ENCODE results near the gene TBC1D5. TPM values are rescaled to one million over a fixed set of nuclear protein-coding genes. Genes with fewer than 3 reads are reported as not detected.

TBC1D5 gene
- total and polyA plus RNA-seq, 2 of the 4 experiments (the other 2 are of a cell fraction): 16.4 to 57.0 TPM

GRCh38 chr3:17740721-17741141, 1.7 kb downstream of the TBC1D5 start:
- POLR2A ChIA-PET (ENCODE audit: unreplicated experiment): no interaction called here
- Histone ChIP-seq H3K4me1 (ENCODE audit: control insufficient read depth, insufficient read depth, low read length) (peaks cover 4% of the 10 kb centered on the region), H4K8ac (ENCODE audit: low read depth in 2 of 2, low read length in 2 of 2) (peak overlapping the region; percentile 19 to 30; a peak in 2 of 4 replicates), H3K27ac (ENCODE audit: insufficient read depth, low read length) (peak overlapping the region; percentile 60; the same call in 1 of the 2 replicates), H2BK15ac (ENCODE audit: low read depth, low read length) (no peak overlapping the region), H3K14ac (replicated peaks; ENCODE audit: low read depth, low read length) (0 out of 2 replicates have a peak overlapping the region, but pooled peaks have one; percentile 10), H3K4ac (ENCODE audit: low read depth, low read length) (peak overlapping the region; percentile 7; the same call in 1 of the 2 replicates), H3K79me1 (ENCODE audit: low read depth in 1 of 2, low read length in 2 of 2) (peaks cover 10 to 15% of the 10 kb centered on the region in 2 experiments), H2AFZ (replicated peaks; ENCODE audit: low read length, poor library complexity) (peak overlapping the region; percentile 2), H4K20me1 (ENCODE audit: insufficient read depth, low read length) (no peaks in the 10 kb centered on the region), H3K23ac (ENCODE audit: low read depth, low read length) (peak overlapping the region; percentile 31; the same call in 1 of the 2 replicates), H3K36me3 (ENCODE audit: control insufficient read depth, insufficient read depth, low read length) (no peaks in the 10 kb centered on the region), H2BK20ac (ENCODE audit: low read depth, low read length) (no peak overlapping the region), H2BK5ac (ENCODE audit: low read depth, low read length, poor library complexity, severe bottlenecking) (peak overlapping the region; percentile 2), H2AK9ac (replicated peaks; ENCODE audit: low read depth, low read length, poor library complexity) (no peak overlapping the region), H3K18ac (ENCODE audit: low read depth, low read length) (no peak overlapping the region), H4K5ac (ENCODE audit: low read depth, low read length) (no peak overlapping the region), H3K4me2 (ENCODE audit: low read depth, low read length) (peak overlapping the region; percentile 66), H3K56ac (ENCODE audit: extremely low read depth, insufficient read depth, low read length) (no peak overlapping the region), H4K91ac (ENCODE audit: insufficient read depth, low read depth, low read length) (no peak overlapping the region), H3K27me3 (ENCODE audit: control insufficient read depth, insufficient read depth, low read length) (no peaks in the 10 kb centered on the region), H3K9ac (ENCODE audit: low read depth, low read length) (peak overlapping the region; percentile 32), H2AK5ac (ENCODE audit: low read depth, low read length) (no peak overlapping the region), H3K9me3 (ENCODE audit: control insufficient read depth, insufficient read depth, low read length) (no peaks in the 10 kb centered on the region), H3K4me3 (ENCODE audit: insufficient read depth, low read depth, low read length) (peak overlapping the region; percentile 10; the same call in 1 of the 2 replicates), H3K9me1 (ENCODE audit: insufficient read depth, low read length) (no peaks in the 10 kb centered on the region), H2BK120ac (ENCODE audit: low read depth, low read length) (no peak overlapping the region)
- intact Hi-C loops (cut with micrococcal nuclease): loop anchor here (5.0 to 10.0 kb wide), 2 partner anchors 263 to 486 kb away; no protein-coding TSS in a partner anchor
- dilution Hi-C loops (cut with HindIII; ENCODE audit: low sequenced_read_pairs, unreplicated experiment): no loop called here
- 0% methylated on average over 1 of the region's 3 CpGs; no CpG with 5 or more reads in 1 of the 2 experiments for WGBS, 2 experiments (ENCODE audit: extremely low coverage in 2 of 2, insufficient read length in 1 of 2)
- CTCF ChIA-PET: interaction anchor here (0.6 kb wide), 1 partner anchor 365 kb away, joined by 4 read pairs; no protein-coding TSS in a partner anchor
- peak; percentile 83 for DNase-seq
- in situ Hi-C loops (cut with MboI; ENCODE audit: low sequenced_read_pairs): no loop called here
- no TSS peak for BruUV-seq (replicated peaks)
- peak; percentile 0; the same call in 1 of the 2 replicates for ATAC-seq (ENCODE audit: low read depth)
- no peak for TF ChIP-seq FOS (IDR thresholded peaks at IDR 0.05; ENCODE audit: low read depth, low read length)
- no peak for TF ChIP-seq CTCF (conservative IDR thresholded peaks at IDR 0.05; ENCODE audit: low read depth, low read length)
- TF ChIP-seq USF2 (IDR thresholded peaks at IDR 0.05; ENCODE audit: low read depth, low read length): no peak
- TF ChIP-seq BHLHE40 (IDR thresholded peaks at IDR 0.05; ENCODE audit: low read depth, low read length): no peak
- TF ChIP-seq RCOR1 (IDR thresholded peaks at IDR 0.05; ENCODE audit: insufficient replicate concordance, low read length): no peak
- TF ChIP-seq ELK1 (IDR thresholded peaks at IDR 0.05; ENCODE audit: borderline replicate concordance, low read depth, low read length): no peak
- no peak for TF ChIP-seq POLR2A (IDR thresholded peaks at IDR 0.05; ENCODE audit: low read depth, low read length)
- TF ChIP-seq CEBPB (IDR thresholded peaks at IDR 0.05; ENCODE audit: low read depth, low read length): no peak
- TF ChIP-seq RFX5 (IDR thresholded peaks at IDR 0.05; ENCODE audit: low read depth, low read length): no peak
- TF ChIP-seq MXI1 (IDR thresholded peaks at IDR 0.05; ENCODE audit: borderline replicate concordance, low read depth, low read length): no peak
- TF ChIP-seq MAFK (IDR thresholded peaks at IDR 0.05; ENCODE audit: low read depth, low read length): no peak

All from IMR-90 (cell line).